DMS79 treated with DMSO at 0.1 percent for 48 hours (cell line): ENCODE measurements around the gene MYBPC1.
"Not testable (repeated sequence)": the region's sequence is repeated elsewhere in the genome, so short reads cannot be mapped to it uniquely, and the experiment has no call there.

Source experiments
- DNase-seq: peaks from one replicate; lab custom pipeline; 2025; lab: John Stamatoyannopoulos, UW

MYBPC1 gene

DNA sequence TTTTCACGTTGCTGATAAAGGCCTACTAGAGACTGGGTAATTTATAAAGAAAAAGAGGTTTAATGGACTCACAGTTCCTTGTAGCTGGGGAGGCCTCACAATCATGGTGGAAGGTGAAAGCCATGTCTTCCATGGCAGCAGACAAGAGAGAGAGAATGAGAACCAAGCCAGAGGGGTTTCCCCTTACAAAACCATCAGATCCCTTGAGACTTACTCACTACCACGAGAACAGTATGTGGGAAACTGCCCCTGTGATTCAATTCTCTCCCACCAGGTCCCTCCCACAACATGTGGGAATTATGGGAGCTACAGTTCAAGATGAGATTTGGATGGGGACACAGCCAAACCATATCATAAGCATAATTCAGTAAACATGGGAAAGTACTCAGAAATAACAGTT lies 65.9 kb downstream of the MYBPC1 start:
- DNase-seq: not testable (repeated sequence)

DNA sequence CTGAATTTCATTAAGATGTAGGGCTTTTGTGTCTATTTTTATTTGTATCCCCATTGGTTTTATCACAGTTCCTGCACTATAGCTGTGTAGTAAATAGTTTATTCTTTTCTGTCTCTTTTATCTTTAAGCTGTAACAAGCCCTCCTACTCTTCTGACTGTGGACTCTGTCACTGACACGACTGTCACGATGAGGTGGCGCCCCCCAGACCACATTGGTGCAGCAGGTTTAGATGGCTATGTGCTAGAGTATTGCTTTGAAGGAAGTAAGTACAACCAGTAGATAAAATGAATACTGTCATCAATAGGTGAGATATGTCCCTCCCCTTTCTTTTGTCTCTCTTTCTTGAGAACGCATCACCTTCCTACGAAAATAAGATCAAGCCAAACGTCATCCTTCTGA lies 68.5 kb downstream of the MYBPC1 start:
- DNase-seq: no peak

DNA sequence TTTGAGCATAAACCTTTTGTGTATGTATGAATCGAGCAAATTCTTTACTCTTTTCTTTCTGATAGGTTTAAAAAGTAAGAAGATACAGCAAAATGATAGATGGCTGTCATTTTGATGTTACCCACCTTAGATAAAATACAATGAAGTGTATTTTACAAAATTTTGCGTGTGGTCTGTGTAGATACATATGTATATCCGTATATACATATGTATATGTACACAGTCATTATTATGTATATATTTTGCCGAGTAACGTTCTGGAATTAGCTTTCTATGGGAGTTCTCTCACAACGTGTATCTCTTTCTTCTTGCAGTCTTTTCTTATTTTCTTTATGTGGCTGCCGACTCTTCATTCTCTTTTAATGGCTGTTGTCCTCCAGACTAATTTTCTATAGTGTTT lies 70.2 kb downstream of the MYBPC1 start:
- no peak for DNase-seq

DNA sequence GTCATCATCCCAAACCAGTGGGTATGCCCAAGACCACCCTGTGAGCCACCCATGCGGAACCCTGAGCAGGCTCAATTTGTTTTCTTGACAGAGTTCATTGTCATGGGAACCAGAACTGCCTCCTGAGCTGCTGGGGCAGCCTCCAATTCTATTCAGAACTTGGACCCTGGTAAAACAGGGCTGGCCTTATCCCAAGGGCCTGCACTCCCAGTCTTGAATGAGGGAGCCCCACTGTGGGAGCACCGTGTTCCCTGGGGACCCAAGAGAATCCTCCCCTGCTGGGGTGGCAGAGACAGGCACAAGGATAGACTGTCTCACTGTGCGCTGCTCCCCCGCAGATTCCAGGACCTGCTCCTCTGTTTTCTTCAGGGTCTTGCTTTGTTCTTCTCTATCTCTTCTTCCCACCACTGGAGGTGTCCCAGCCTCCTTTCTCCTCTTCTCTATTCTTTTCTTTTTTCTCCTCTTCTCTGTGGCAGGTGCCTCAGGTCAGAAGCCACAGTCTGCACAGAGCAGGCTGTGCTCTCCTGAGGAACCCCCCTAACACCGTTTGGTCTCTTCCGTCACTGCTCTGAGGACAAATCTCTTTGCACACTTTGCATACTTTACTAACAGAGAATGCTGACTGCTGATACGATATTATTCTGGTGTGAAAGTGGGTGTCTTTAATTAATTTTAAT lies 71.4 kb downstream of the MYBPC1 start:
- no peak for DNase-seq

DNA sequence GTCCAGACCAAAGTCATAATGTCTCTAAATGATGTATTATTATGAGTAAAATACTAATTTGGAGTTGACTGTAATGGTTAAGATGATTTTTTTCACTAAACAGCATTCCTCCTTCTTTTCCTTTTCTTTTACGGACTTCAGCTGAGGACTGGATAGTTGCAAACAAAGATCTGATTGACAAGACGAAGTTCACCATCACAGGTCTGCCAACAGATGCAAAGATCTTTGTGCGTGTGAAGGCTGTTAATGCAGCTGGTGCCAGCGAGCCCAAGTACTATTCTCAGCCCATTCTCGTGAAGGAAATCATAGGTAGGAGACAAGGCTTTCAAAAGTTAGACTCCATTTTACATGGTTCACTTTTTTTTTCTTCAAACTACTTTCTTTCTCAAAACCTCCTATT lies 72.8 kb downstream of the MYBPC1 start:
- DNase-seq: no peak

DNA sequence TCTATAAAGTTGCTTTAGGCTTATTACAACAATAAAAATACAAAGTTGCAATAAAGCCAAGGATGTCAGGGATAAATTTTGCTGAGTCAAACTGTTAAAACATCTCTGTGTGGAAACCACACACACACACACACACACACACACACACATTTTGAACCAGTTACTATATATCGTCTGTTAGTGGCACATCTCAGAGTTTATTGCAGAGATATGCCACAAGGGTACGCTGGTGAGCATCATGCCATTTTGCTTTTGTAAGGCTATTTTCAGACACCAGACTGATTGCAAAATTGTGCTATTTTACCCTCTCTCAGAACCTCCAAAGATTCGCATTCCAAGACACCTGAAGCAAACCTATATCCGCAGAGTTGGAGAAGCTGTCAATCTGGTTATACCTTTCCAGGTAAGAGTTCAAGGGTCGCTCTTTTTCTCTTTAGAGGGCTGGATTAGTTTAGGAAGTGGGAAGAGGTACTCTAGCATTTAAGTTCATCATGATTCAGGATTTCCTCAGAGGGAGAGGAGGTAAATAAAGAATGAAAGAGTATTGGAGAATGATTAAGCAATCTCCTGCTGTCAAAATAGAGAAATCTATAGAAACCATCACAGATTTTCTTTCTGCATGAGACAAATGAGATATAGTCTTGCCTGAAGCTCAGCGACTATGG lies 75.4 kb downstream of the MYBPC1 start:
- no peak for DNase-seq

DNA sequence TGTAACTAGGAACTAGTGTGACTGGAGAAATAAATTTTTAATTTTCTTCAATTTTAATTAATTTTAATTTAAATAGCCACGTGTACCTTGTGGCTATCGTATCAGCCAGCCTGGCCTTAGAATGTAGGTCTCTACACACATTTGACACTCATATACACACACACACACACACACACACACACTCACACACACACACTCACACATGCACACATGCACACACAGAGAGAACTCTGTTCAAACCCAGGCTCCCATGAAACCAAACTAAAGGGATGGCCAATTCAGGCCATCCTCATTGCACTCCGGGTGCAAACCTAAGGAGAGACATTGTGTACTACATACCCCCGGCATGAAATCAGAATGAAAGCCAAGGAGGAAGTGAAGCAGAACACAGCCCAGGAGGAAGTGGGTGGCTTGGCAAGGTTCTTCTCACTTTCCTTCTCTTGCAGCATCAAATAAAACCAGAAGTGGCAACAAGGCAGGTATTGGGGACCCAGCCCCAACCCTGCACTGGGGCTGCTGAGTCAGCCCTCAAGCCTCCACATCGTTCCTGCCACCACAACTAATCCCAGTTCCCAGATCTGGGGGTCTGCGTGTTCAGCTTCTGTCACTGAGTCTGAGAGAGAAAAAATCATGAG lies 76.5 kb downstream of the MYBPC1 start:
- peak; percentile 14 for DNase-seq

DNA sequence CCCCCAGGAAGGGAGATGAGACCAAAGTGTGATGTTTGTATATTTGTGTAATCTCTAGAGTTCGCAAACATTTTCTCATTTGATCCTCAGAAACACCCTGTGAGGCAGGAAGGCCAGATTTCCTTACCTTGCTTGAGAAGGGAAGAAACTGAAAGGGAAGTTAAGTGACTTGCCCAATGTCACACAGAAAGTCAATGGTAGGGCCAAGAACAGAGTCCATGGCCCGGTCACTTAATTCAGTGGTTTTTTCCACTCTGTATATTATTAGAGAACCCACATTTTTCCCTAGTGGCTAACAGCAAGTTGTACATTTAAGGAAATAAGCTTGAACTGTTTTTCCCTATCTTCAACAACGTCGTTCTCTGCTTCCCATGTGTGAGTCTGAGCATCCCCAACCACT lies 77.1 kb downstream of the MYBPC1 start:
- no peak for DNase-seq

DNA sequence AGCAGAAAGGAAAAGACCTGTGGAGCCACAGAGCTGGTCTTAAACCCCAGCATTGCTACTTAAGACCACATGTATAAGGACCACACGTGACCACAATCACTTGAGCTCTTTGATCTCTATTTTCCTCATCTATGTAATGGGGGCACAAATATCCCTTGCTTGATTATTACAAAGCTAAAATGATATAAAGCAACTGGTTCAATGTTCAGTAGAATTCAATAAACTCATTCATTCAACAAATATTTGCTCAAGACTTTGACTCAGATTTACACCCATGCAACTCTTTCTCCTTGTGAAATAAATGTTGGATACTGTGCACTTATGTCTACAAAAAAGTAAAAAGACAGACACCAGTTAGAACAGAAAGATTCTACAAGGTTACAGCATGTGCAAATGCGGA lies 80.8 kb downstream of the MYBPC1 start:
- DNase-seq: no peak

DNA sequence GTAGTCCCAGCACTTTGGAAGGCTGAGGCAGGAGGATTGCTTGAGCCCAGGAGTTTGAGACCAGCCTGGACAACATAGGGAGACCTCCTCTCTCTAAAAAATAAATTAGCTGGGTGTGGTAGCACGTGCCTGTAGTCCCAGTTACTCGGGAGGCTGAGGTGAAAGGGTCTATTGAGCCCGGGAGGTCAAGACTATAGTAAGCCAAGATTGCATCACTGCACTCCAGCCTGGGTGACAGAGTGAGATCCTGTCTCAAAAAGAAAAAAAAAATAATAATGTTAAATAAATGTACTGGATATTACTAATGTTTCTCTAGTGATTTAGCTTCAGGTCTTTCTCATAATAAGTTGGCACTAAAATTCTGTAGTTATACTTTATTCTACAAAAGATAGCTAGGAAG lies 81.7 kb downstream of the MYBPC1 start:
- DNase-seq: not testable (repeated sequence)

DNA sequence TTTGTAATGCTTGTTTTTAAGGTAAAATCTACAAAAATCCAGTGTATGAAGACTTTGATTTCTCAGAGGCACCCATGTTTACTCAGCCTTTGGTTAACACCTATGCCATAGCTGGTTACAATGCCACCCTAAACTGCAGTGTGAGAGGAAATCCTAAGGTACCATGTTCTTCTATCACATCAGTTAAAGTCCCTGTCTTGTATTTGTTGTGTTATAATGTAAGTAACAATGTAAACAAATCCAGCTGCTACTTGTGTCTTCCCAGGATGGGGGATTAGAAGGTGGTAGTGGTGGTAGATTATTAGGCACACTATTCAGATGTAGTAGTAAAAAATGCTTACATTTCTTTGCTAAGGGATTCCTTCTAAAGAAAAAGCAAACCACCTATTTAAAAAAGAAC lies 83.3 kb downstream of the MYBPC1 start:
- no peak for DNase-seq

DNA sequence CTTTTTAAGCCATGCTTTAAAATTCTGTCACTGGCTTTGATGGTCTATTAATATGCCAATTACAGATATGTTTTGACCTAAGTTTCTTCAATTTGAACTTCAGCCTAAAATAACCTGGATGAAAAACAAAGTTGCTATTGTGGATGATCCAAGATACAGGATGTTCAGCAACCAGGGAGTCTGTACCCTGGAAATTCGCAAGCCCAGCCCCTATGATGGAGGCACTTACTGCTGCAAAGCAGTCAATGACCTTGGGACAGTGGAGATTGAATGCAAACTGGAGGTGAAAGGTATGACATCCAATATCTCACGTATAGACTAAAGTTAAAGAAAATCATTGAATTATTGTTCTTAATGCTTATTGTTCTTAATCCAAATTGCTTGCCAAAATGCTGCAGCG lies 85.5 kb downstream of the MYBPC1 start:
- no peak for DNase-seq

DNA sequence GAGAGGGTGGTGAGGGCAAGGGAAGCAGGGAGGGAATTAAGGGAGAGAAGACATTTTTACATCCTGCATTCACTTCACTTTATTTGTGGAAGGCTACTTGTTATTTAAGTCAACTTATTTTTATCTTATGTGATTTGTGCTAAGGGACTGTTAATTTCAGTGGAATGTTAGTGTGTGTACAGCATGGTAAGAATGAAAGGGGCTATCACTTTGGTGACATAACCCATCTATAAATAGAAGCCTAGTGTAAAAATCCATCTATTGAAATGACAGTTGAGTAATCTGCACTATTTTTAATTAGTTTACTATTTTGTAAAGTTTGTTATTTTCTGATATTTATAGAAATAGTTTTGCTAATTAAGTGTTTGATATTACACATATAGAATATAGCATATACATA lies 85.9 kb downstream of the MYBPC1 start:
- no peak for DNase-seq

DNA sequence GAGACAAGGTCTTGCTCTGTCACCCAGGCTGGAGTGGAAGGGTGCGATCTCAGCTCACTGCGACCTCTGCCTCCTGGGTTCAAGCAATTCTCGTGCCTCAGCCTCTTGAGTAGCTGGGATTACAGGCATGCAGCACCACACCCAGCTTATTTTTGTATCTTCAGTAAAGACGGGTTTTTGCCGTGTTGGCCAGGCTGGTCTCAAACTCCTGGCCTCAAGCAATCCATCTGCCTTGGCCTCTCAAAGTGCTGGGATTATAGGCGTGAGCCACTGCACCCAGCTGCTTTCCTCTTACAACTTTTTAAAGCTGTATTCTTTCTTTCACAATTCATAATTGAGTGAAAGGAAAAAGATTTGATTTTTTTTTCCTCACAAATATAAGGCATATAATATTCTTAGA lies 86.9 kb downstream of the MYBPC1 start:
- DNase-seq: not testable (repeated sequence)

DNA sequence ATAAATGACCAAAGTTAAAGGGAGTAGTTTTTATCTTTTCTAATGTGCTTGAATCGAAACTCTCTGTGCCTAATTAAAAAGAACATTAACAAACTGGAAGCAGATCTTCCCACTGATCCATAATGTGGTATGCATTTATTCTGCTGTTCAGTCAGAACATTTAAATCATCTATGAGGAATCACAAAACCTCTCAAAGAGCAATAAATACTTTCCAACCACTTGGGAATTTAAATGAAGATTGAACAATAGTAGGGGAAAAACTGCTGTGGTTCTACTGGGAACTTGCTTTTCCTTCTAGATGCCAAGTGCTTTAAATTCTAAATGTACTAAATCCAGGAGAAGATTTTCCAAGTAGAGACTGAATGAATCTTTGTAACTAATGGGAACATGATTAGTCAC lies 90.3 kb downstream of the MYBPC1 start:
- peak; percentile 74 for DNase-seq

DNA sequence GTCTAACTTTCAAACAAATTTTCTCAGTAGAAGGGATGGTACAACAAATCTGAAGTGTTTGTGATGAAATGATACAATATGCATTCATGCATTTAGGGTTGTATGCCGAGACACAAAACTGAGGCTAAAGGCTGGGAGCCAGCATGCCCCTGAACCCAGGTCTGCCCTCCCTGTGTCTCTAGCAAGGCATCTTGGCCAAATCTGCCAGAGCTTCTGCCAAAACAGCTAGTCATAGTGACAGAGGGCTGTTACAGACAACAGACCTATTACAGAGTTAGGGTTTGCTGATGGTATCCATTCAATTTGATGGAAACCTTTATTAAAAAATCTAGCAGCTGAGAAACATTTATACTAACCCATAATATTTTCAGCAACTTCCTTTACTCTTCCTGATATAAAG lies 91.4 kb downstream of the MYBPC1 start:
- no peak for DNase-seq

DNA sequence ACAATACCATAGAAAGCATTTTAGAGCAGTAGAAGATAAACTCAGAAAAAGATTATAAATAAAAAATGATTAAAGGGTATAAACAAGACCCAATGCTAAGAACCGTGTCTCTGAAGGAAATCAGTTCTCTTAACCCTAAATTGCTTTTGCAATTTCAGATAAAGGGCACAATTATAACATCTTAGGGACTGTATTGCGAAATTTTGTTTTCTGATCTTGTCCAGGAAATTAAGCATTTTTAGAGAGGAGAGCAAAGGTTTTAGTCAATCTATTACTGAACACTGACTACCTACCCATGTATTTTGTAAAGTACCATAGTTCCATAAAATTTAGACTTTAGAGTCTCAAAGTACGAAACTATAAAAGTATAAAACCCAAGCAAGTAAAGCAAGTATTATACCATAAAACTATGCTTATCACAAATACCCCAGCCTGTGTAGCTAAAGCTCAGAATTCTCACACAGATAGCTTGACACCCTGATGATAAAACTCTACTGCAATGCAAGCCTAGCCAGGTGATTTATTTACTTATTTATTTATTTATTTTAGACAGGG lies 95.8 kb downstream of the MYBPC1 start:
- no peak for DNase-seq

DNA sequence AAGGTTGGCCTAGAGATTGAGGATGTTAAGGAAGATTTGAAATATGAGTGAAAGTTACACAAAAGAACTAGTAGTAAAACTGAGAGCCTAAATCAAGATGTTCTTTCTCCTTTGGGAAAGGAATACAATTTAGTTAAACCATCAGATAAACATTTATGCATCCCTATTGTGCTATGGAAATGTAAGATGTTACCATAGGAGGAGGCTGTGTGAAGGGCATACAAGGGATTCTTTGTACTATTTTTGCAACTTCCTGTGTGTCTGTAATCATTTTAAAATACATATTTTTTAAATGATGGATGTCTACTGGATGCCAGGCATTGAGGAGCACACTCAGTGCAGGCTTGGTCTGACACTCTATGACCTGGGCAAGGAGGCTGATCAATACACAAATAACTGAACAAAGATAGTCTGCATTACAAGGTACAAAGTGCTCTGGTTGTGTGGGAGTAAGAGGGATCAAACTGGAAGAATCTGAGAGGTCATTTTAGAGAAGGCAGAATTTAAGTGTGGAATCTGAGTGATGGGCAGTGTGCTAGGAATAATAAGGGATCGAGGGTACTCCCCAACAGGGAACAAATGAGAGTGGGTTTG lies 96.8 kb downstream of the MYBPC1 start:
- DNase-seq: no peak

DNA sequence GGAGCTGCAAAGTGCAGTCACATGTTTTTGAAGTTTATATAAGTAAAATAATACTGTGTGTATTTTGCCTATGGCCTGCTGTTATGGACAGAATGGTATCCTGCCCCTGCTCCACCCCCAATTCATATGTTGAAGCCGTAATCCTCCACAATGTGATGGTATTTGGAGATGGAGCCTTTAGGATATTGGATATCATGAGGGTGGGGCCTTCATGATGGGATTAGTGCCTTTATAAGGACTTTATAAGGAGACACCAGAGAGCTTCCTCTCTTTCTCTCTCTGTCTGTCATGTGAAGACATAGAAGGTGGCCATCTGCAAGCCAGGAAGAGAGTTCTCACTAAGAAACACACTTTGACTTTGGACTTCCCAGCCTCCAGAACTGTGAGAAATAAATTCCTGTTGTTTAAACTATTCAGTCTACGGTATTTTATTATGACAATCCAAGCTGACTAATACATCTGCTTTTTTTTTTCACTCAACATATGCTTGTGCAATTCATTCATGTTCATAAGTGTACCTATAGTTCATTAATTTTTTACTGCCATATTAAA lies 99.6 kb downstream of the MYBPC1 start:
- DNase-seq: no peak

DNA sequence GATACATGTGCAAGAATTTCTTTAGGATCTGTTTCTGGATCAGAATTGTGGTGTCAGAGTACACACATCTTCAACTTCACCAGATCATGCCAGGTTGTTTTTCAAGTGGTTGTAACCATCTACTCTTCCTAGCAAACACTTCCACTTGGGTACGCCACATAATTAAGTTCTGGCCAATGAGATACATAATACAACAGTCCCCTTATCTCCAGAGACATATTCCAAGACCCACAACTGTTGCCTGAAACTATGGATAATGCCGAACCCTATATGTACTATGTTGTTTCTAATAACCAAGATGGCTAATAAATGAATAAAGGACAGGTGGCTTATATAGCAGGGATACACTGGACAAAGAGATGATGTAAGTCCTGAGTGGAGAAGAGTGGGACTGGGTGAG lies 100.2 kb downstream of the MYBPC1 start:
- DNase-seq: peak; percentile 41

DNA sequence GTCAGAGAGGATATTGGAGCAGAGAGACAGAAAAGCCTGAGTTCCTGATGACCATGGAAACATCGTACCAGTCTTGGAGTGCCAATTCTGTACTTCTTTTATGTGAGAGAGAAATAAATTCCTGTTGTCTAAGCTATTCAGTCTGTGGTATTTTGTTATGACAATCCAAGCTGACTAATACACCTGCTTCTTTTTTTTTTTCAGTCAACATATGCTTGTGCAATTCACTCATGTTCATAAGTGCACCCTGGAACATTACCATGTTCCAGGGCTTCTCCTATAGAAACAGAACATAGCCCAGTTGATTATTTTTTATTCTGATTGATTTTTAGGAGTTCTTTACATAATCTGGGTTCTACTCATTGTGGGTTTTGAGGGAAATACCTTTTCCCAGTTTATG lies 100.9 kb downstream of the MYBPC1 start:
- DNase-seq: no peak
